Measurements from ENCODE around the gene GOSR1. TPM values are rescaled to one million over a fixed set of nuclear protein-coding genes. Genes with fewer than 3 reads are reported as not detected.

GOSR1 gene
- total RNA-seq, 1 experiment from 2014 or later = 58.1 TPM

GRCh38 chr17:30534298-30534697, 57.1 kb downstream of the GOSR1 start:
- Histone ChIP-seq H3K4ac (ENCODE audit: low read depth, low read length) (no peak overlapping the region), H3K79me2 (ENCODE audit: insufficient read depth, low read length) (no peaks in the 10 kb centered on the region), H2BK15ac (ENCODE audit: low read depth, low read length) (no peak overlapping the region), H3K18ac (ENCODE audit: insufficient read length, low read depth, low read length) (no peak overlapping the region), H3K27me3 (ENCODE audit: insufficient read depth, low read length) (no peaks in the 10 kb centered on the region), H2BK120ac (ENCODE audit: low read depth, low read length, poor library complexity, severe bottlenecking) (no peak overlapping the region), H2BK20ac (ENCODE audit: low read depth, low read length, poor library complexity, severe bottlenecking) (no peak overlapping the region), H3K9me3 (ENCODE audit: control insufficient read depth, low read depth, low read length) (no peaks in the 10 kb centered on the region), H4K20me1 (ENCODE audit: control insufficient read depth, insufficient read depth, insufficient read length) (no peaks in the 10 kb centered on the region), H3K4me2 (ENCODE audit: insufficient read depth, insufficient read length, low read length) (no peak overlapping the region), H3K56ac (ENCODE audit: insufficient read length, low read depth, low read length) (no peak overlapping the region), H3K79me1 (ENCODE audit: insufficient read depth, low read depth, low read length, poor library complexity, severe bottlenecking) (no peaks in the 10 kb centered on the region), H4K91ac (ENCODE audit: insufficient read length, low read depth, low read length) (no peak overlapping the region), H3K23ac (ENCODE audit: insufficient read length, low read depth, low read length) (no peak overlapping the region), H3K14ac (ENCODE audit: insufficient read depth, low read length) (no peak overlapping the region), H4K8ac (replicated peaks; ENCODE audit: insufficient read length, low read depth, low read length) (no peak overlapping the region), H3T11ph (ENCODE audit: low read length) (no peak overlapping the region), H2AK5ac (ENCODE audit: insufficient read length, low read length) (no peak overlapping the region), H2BK12ac (ENCODE audit: insufficient read length, low read depth, low read length) (no peak overlapping the region), H4K5ac (ENCODE audit: insufficient read length, low read depth, low read length) (no peak overlapping the region), H3K23me2 (ENCODE audit: insufficient read length, low read depth, low read length, poor library complexity, severe bottlenecking) (no peaks in the 10 kb centered on the region), H3K27ac (ENCODE audit: insufficient read length, low read depth, low read length) (no peak overlapping the region), H3K4me1 (ENCODE audit: insufficient read depth, low read length) (no peaks in the 10 kb centered on the region), H2AFZ (ENCODE audit: low read length) (no peak overlapping the region), H3K9ac (ENCODE audit: extremely low read depth, insufficient read length, low read length) (no peak overlapping the region), H2BK5ac (ENCODE audit: insufficient read length, low read length) (no peak overlapping the region)
- H3K27ac Mint-ChIP-seq = no peak overlapping the region
- peaks cover 4% of the 10 kb centered on the region for H3K27me3 Mint-ChIP-seq (ENCODE audit: low read depth)
- WGBS (ENCODE audit: extremely low coverage, insufficient read length, low lambda C conversion rate) = no CpG with 5 or more reads among the region's 12 CpGs
- DNase-seq = no peak
- no peaks in the 10 kb centered on the region; a peak in 1 of 7 replicates for H3K36me3 Mint-ChIP-seq (ENCODE audit: insufficient read depth in 1 of 3, low read depth in 3 of 3)
- TF ChIP-seq, protein P1, sequence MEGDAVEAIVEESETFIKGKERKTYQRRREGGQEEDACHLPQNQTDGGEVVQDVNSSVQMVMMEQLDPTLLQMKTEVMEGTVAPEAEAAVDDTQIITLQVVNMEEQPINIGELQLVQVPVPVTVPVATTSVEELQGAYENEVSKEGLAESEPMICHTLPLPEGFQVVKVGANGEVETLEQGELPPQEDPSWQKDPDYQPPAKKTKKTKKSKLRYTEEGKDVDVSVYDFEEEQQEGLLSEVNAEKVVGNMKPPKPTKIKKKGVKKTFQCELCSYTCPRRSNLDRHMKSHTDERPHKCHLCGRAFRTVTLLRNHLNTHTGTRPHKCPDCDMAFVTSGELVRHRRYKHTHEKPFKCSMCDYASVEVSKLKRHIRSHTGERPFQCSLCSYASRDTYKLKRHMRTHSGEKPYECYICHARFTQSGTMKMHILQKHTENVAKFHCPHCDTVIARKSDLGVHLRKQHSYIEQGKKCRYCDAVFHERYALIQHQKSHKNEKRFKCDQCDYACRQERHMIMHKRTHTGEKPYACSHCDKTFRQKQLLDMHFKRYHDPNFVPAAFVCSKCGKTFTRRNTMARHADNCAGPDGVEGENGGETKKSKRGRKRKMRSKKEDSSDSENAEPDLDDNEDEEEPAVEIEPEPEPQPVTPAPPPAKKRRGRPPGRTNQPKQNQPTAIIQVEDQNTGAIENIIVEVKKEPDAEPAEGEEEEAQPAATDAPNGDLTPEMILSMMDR (conservative IDR thresholded peaks at IDR 0.05) = no peak
- no peaks in the 10 kb centered on the region for H3K4me1 Mint-ChIP-seq
- peaks cover 0 to 3% of the 10 kb centered on the region in 2 experiments; a peak in 3 of 5 replicates for H3K9me3 Mint-ChIP-seq
- no peak overlapping the region for H3K4me3 Mint-ChIP-seq
